ENCODE data around the gene HSBP1. TPM values are rescaled to one million over a fixed set of nuclear protein-coding genes. Genes with fewer than 3 reads are reported as not detected.

The HSBP1 gene
- total RNA-seq: 10 to 100 TPM in 3 of 4 donors, 1 to 10 TPM in 1; 5.8 to 22.5 (median 12.5) TPM

- WGBS, 2 donors: 1 to 2% methylated on average over 34 to 36 of the region's 76 CpGs
- peak; percentile 94 to 99 for DNase-seq (ENCODE audit: low spot score in 2 of 2)
- no peak for TF ChIP-seq POLR2A (IDR thresholded peaks at IDR 0.05)
- TF ChIP-seq CTCF (IDR thresholded peaks at IDR 0.05): no peak
- H3K4me3 ChIP-seq (ENCODE audit: low read depth, poor library complexity, severe bottlenecking): peak within 1 kb of the TSS; percentile 76
- intact Hi-C loops (cut with DNase I; ENCODE audit: low total_unique reads): no loop called here
Observed at GRCh38 chr16:83807710-83808572, at the start of gene HSBP1. HSBP1 (plus strand) TSS chr16:83807978; CDS start chr16:83808077, 99 bp downstream.

- no peak for TF ChIP-seq POLR2A (IDR thresholded peaks at IDR 0.05)
- TF ChIP-seq CTCF (IDR thresholded peaks at IDR 0.05): no peak
- 57 to 79% methylated on average over 11 of the region's 11 CpGs for WGBS, 2 donors
Observed at GRCh38 chr16:83762141-83762991, 45.4 kb upstream of the HSBP1 start.

GRCh38 chr16:83762992-83763358, 44.8 kb upstream of the HSBP1 start:
- H3K4me3 ChIP-seq (ENCODE audit: low read depth, poor library complexity, severe bottlenecking): no peak overlapping the region
- WGBS, 2 donors: 35 to 49% methylated on average over 5 of the region's 5 CpGs
- no peak for DNase-seq (ENCODE audit: low spot score in 2 of 2)
- TF ChIP-seq POLR2A (IDR thresholded peaks at IDR 0.05) (no peak), CTCF (IDR thresholded peaks at IDR 0.05) (no peak)
- intact Hi-C loops (cut with DNase I; ENCODE audit: low total_unique reads): no loop called here

More at GRCh38 chr16:83762141-83762991, 45.4 kb upstream of the HSBP1 start:
- H3K4me3 ChIP-seq (ENCODE audit: low read depth, poor library complexity, severe bottlenecking): no peak overlapping the region
- no peak for DNase-seq (ENCODE audit: low spot score in 2 of 2)
- intact Hi-C loops (cut with DNase I; ENCODE audit: low total_unique reads): no loop called here

GRCh38 chr16:83768986-83769385, 38.8 kb upstream of the HSBP1 start:
- H3K4me3 ChIP-seq (ENCODE audit: low read depth, poor library complexity, severe bottlenecking): no peak overlapping the region
- DNase-seq (ENCODE audit: low spot score in 2 of 2): no peak
- TF ChIP-seq CTCF (IDR thresholded peaks at IDR 0.05): no peak
- no peak for TF ChIP-seq POLR2A (IDR thresholded peaks at IDR 0.05)
- intact Hi-C loops (cut with DNase I; ENCODE audit: low total_unique reads): no loop called here
- 52 to 67% methylated on average over 2 of the region's 2 CpGs for WGBS, 2 donors

- no peak overlapping the region for H3K4me3 ChIP-seq (ENCODE audit: low read depth, poor library complexity, severe bottlenecking)
- intact Hi-C loops (cut with DNase I; ENCODE audit: low total_unique reads): no loop called here
- DNase-seq (ENCODE audit: low spot score in 2 of 2): no peak
- WGBS, 2 donors: 72 to 74% methylated on average over 5 of the region's 5 CpGs
- TF ChIP-seq POLR2A (IDR thresholded peaks at IDR 0.05): no peak
- TF ChIP-seq CTCF (IDR thresholded peaks at IDR 0.05): no peak
Observed at GRCh38 chr16:83769397-83770008, 38.3 kb upstream of the HSBP1 start.

All from lower leg skin (tissue), 4 donors.